Measurements from ENCODE around the gene SEC23A.
"Not testable (repeated sequence)": the region's sequence is repeated elsewhere in the genome, so short reads cannot be mapped to it uniquely, and the experiment has no call there.

The SEC23A gene

DNA sequence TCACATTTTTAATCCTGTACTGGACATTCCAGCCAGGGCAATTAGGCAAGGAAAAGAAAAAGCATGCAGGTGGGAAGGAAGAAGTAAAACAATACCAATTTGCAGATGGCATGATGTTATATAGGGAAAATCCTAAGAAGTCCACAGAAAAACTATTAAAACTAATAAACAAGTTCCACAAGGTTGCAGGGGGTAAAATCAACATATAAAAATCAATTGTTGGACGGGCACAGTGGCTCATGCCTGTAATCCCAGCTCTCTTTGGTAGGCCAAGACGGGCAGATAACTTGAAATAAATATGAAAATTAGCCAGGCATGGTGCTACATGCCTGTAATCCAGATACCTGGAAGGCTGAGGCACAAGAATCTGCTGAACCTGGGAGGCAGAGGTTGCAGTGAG is 31.9 kb downstream of the SEC23A start:
- Histone ChIP-seq H3K4me3 (ENCODE audit: low read length, poor library complexity, severe bottlenecking) (no peak overlapping the region), H3K9me2 (replicated peaks; ENCODE audit: low read depth, low read length) (no peaks in the 10 kb centered on the region), H2AFZ (ENCODE audit: low read length) (no peak overlapping the region), H3F3A (ENCODE audit: low read depth) (no peaks in the 10 kb centered on the region), H3K79me2 (ENCODE audit: insufficient read depth, low read length) (no peaks in the 10 kb centered on the region), H3K4me1 (ENCODE audit: insufficient read depth, low read length, poor library complexity, severe bottlenecking) (no peaks in the 10 kb centered on the region), H3K27me3 (ENCODE audit: insufficient read depth, low read length, poor library complexity, severe bottlenecking) (no peaks in the 10 kb centered on the region), H4K20me1 (ENCODE audit: insufficient read depth, low read length, poor library complexity, severe bottlenecking) (no peaks in the 10 kb centered on the region), H3K4me2 (ENCODE audit: low read depth, low read length, poor library complexity, severe bottlenecking) (no peak overlapping the region), H3K9me3 (ENCODE audit: insufficient read depth, low read depth, low read length) (no peaks in the 10 kb centered on the region), H3K36me3 (ENCODE audit: insufficient read depth, low read length) (peaks cover 30% of the 10 kb centered on the region; the same call in 1 of the 2 replicates), H3K9ac (ENCODE audit: low read depth, low read length, poor library complexity, severe bottlenecking) (no peak overlapping the region)
- TF ChIP-seq EZH2phosphoT487 (IDR thresholded peaks at IDR 0.05; ENCODE audit: borderline replicate concordance) = no peak
- TF ChIP-seq, protein P1, sequence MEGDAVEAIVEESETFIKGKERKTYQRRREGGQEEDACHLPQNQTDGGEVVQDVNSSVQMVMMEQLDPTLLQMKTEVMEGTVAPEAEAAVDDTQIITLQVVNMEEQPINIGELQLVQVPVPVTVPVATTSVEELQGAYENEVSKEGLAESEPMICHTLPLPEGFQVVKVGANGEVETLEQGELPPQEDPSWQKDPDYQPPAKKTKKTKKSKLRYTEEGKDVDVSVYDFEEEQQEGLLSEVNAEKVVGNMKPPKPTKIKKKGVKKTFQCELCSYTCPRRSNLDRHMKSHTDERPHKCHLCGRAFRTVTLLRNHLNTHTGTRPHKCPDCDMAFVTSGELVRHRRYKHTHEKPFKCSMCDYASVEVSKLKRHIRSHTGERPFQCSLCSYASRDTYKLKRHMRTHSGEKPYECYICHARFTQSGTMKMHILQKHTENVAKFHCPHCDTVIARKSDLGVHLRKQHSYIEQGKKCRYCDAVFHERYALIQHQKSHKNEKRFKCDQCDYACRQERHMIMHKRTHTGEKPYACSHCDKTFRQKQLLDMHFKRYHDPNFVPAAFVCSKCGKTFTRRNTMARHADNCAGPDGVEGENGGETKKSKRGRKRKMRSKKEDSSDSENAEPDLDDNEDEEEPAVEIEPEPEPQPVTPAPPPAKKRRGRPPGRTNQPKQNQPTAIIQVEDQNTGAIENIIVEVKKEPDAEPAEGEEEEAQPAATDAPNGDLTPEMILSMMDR (conservative IDR thresholded peaks at IDR 0.05; ENCODE audit: low read length) = no peak

DNA sequence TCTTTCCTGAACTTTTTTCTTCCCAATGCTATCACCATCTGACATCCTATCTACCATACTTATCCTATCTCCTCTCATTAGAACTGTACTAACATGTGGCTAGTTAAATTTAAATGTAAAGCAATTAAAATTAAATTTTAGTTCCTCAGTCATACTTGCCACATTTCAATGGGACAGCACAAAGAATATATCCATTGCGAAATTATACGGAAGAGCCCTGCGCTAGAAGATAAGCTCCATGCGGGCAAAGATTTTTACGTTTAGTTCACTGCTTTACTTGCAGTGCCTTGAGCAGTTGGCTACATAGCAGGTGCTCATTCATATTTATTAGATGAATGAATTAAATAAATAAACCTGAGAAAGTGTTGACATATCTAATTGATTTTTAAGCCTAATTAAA is 33.1 kb downstream of the SEC23A start:
- Histone ChIP-seq H3K9ac (ENCODE audit: low read depth, low read length, poor library complexity, severe bottlenecking) (no peak overlapping the region), H3K27me3 (ENCODE audit: insufficient read depth, low read length, poor library complexity, severe bottlenecking) (no peaks in the 10 kb centered on the region), H3F3A (ENCODE audit: low read depth) (no peaks in the 10 kb centered on the region), H4K20me1 (ENCODE audit: insufficient read depth, low read length, poor library complexity, severe bottlenecking) (no peaks in the 10 kb centered on the region), H3K4me3 (ENCODE audit: low read length, poor library complexity, severe bottlenecking) (no peak overlapping the region), H3K9me2 (replicated peaks; ENCODE audit: low read depth, low read length) (no peaks in the 10 kb centered on the region), H3K4me2 (ENCODE audit: low read depth, low read length, poor library complexity, severe bottlenecking) (no peak overlapping the region), H3K36me3 (ENCODE audit: insufficient read depth, low read length) (peaks cover 33% of the 10 kb centered on the region; the same call in 1 of the 2 replicates), H3K79me2 (ENCODE audit: insufficient read depth, low read length) (no peaks in the 10 kb centered on the region), H2AFZ (ENCODE audit: low read length) (no peak overlapping the region), H3K4me1 (ENCODE audit: insufficient read depth, low read length, poor library complexity, severe bottlenecking) (no peaks in the 10 kb centered on the region), H3K9me3 (ENCODE audit: insufficient read depth, low read depth, low read length) (no peaks in the 10 kb centered on the region)
- TF ChIP-seq, protein P1 (conservative IDR thresholded peaks at IDR 0.05; ENCODE audit: low read length) = no peak
- TF ChIP-seq EZH2phosphoT487 (IDR thresholded peaks at IDR 0.05; ENCODE audit: borderline replicate concordance) = no peak

DNA sequence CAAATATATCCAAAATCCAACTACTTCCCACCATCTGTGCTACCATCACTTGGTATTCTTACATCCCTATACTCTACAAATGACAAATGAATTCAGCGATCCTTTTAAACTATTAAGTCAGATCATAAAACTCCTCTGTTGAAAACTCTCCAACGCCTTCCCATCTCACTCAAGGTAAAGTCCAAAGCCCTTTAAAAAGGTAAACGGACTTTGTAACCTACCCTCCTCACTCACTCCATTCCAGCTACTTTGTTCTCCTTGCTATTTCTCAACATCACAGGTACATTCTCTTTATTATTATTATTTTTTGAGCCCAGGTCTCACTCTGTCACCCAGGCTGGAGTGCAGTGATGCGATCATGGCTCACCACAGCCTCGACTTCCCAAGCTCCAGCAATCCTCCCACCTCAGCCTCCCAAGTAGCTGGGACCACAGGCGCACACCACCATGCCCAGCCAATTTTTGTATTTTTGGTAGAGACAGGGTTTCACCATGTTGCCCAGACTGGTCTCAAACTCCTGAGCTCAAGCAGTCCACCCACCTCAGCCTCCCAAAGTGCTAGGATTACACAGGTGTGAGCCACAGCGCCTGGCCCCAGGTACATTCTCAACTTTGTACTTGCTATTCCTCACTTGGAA is 33.7 kb downstream of the SEC23A start:
- not testable (repeated sequence) for H3F3A ChIP-seq (ENCODE audit: low read depth); H3K9me2 ChIP-seq (replicated peaks; ENCODE audit: low read depth, low read length); H3K4me1 ChIP-seq (ENCODE audit: insufficient read depth, low read length, poor library complexity, severe bottlenecking); H3K27me3 ChIP-seq (ENCODE audit: insufficient read depth, low read length, poor library complexity, severe bottlenecking); H3K9ac ChIP-seq (ENCODE audit: low read depth, low read length, poor library complexity, severe bottlenecking); H2AFZ ChIP-seq (ENCODE audit: low read length); H3K9me3 ChIP-seq (ENCODE audit: insufficient read depth, low read depth, low read length); H3K79me2 ChIP-seq (ENCODE audit: insufficient read depth, low read length); H3K4me2 ChIP-seq (ENCODE audit: low read depth, low read length, poor library complexity, severe bottlenecking); H3K4me3 ChIP-seq (ENCODE audit: low read length, poor library complexity, severe bottlenecking); H4K20me1 ChIP-seq (ENCODE audit: insufficient read depth, low read length, poor library complexity, severe bottlenecking)
- H3K36me3 ChIP-seq (ENCODE audit: insufficient read depth, low read length) = peaks cover 38% of the 10 kb centered on the region; the same call in 1 of the 2 replicates

DNA sequence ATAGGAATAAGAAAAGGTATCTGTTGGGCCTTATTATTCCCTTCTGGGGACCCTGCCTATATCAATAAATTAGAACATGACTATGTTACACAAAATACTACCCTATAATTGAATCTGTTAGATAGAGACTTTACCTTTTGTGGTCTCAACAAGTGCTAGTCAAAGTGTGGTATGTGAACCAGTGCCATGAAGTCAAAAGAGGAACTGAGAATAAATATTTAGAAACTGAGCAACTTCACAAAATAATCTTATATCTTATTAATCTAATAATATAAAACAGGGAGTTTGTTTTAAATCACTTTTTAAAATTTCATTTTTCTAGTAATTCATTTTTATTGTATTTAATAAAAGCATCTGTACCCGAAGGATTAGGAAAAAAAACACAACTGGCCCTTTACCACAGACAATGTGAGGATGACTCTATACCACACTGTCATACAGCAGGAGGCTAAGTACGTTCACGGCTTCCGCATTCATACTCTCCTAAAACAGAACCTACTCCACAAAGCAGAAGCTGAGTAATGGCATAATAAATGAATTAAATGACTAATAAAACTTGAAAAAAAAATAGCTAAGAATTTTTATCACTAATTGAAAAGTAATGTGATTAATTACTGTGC is 42.1 kb downstream of the SEC23A start:
- peaks cover 54% of the 10 kb centered on the region for H3K36me3 ChIP-seq (ENCODE audit: insufficient read depth, low read length)

More for the DNA sequence above, 42.1 kb downstream of the SEC23A start:
- Histone ChIP-seq H3K4me3 (ENCODE audit: low read length, poor library complexity, severe bottlenecking) (no peak overlapping the region), H2AFZ (ENCODE audit: low read length) (no peak overlapping the region), H3F3A (ENCODE audit: low read depth) (no peaks in the 10 kb centered on the region), H3K4me2 (ENCODE audit: low read depth, low read length, poor library complexity, severe bottlenecking) (no peak overlapping the region), H4K20me1 (ENCODE audit: insufficient read depth, low read length, poor library complexity, severe bottlenecking) (no peaks in the 10 kb centered on the region), H3K79me2 (ENCODE audit: insufficient read depth, low read length) (no peaks in the 10 kb centered on the region), H3K9me2 (replicated peaks; ENCODE audit: low read depth, low read length) (no peaks in the 10 kb centered on the region), H3K27me3 (ENCODE audit: insufficient read depth, low read length, poor library complexity, severe bottlenecking) (no peaks in the 10 kb centered on the region), H3K9me3 (ENCODE audit: insufficient read depth, low read depth, low read length) (peaks cover 12% of the 10 kb centered on the region; the same call in 1 of the 2 replicates), H3K4me1 (ENCODE audit: insufficient read depth, low read length, poor library complexity, severe bottlenecking) (no peaks in the 10 kb centered on the region), H3K9ac (ENCODE audit: low read depth, low read length, poor library complexity, severe bottlenecking) (no peak overlapping the region)
- TF ChIP-seq, protein P1 (conservative IDR thresholded peaks at IDR 0.05; ENCODE audit: low read length) = no peak
- TF ChIP-seq EZH2phosphoT487 (IDR thresholded peaks at IDR 0.05; ENCODE audit: borderline replicate concordance) = no peak
